Progenitor cell of endocrine pancreas (in vitro differentiated cells): ENCODE measurements around the gene KPTN. TPM values are rescaled to one million over a fixed set of nuclear protein-coding genes. Genes with fewer than 3 reads are reported as not detected.

ENCODE experiments used
- DNase-seq: peaks from one replicate; pipeline ENCODE4 v3.0.0; 2021; ENCODE audit warnings: low spot score; ENCODE audit not compliant: unreplicated experiment
- H3K27ac Mint-ChIP-seq: 2 replicates; pipeline ENCODE4 v1.8.0; 2021; ENCODE audit warnings: mild to moderate bottlenecking, moderate library complexity, mixed read lengths
- H3K27me3 Mint-ChIP-seq: 2 replicates; pipeline ENCODE4 v1.8.0; 2021; ENCODE audit warnings: mixed read lengths
- H3K36me3 Mint-ChIP-seq: 2 replicates; pipeline ENCODE4 v1.8.0; 2022; ENCODE audit warnings: mixed read lengths; ENCODE audit not compliant: insufficient read depth
- H3K4me1 Mint-ChIP-seq: 2 replicates; pipeline ENCODE4 v1.8.0; 2021; ENCODE audit warnings: low read depth, mixed read lengths
- H3K4me3 Mint-ChIP-seq: 2 replicates; pipeline ENCODE4 v1.8.0; 2021; ENCODE audit warnings: low read depth, mild to moderate bottlenecking, moderate library complexity, mixed read lengths
- H3K9me3 Mint-ChIP-seq: 2 replicates; pipeline ENCODE4 v1.8.0; 2021; ENCODE audit warnings: low read depth, mixed read lengths
- CTCF ChIP-seq: fragments of 200-600 bp; sonication (generic); IDR thresholded peaks from one replicate; pipeline ENCODE4 v1.5.0; 2021; ENCODE audit warnings: antibody characterized with exemption, mild to moderate bottlenecking; ENCODE audit not compliant: unreplicated experiment
- total RNA-seq: library from RNA; stranded (reverse); gene quantifications from 2 replicates; pipeline ENCODE4 v1.2.1, GENCODE V29; 2021

The KPTN gene
- total RNA-seq, 1 donor from 2014 or later = 30.5 TPM

GRCh38 chr19:47476438-47476972 lies 7.5 kb downstream of the KPTN start:
- no peak for TF ChIP-seq CTCF
- Mint-ChIP-seq H3K4me3 (no peak overlapping the region), H3K4me1 (peaks cover 2% of the 10 kb centered on the region), H3K36me3 (no peaks in the 10 kb centered on the region), H3K9me3 (no peaks in the 10 kb centered on the region), H3K27me3 (peaks cover 19% of the 10 kb centered on the region), H3K27ac (no peak overlapping the region)
- no peak for DNase-seq

GRCh38 chr19:47475465-47475864 lies 8.6 kb downstream of the KPTN start:
- Mint-ChIP-seq H3K27me3 (peaks cover 22% of the 10 kb centered on the region), H3K4me3 (no peak overlapping the region), H3K36me3 (no peaks in the 10 kb centered on the region), H3K9me3 (no peaks in the 10 kb centered on the region), H3K4me1 (peaks cover 4% of the 10 kb centered on the region), H3K27ac (no peak overlapping the region)
- no peak for DNase-seq
- TF ChIP-seq CTCF = no peak

- H3K9me3 Mint-ChIP-seq = no peaks in the 10 kb centered on the region
- no peak overlapping the region for H3K4me3 Mint-ChIP-seq
- no peak for TF ChIP-seq CTCF
- peaks cover 34% of the 10 kb centered on the region for H3K27me3 Mint-ChIP-seq
- no peaks in the 10 kb centered on the region for H3K36me3 Mint-ChIP-seq
- no peak overlapping the region for H3K27ac Mint-ChIP-seq
- H3K4me1 Mint-ChIP-seq = peaks cover 6% of the 10 kb centered on the region
- no peak for DNase-seq
Observed at GRCh38 chr19:47473336-47473735, 10.7 kb downstream of the KPTN start.

- Mint-ChIP-seq H3K27me3 (peaks cover 40% of the 10 kb centered on the region), H3K36me3 (no peaks in the 10 kb centered on the region), H3K27ac (peak within 1 kb of the TSS; percentile 90), H3K4me1 (peaks cover 6% of the 10 kb centered on the region), H3K4me3 (peak within 1 kb of the TSS; percentile 53), H3K9me3 (no peaks in the 10 kb centered on the region)
- peak; percentile 77 for DNase-seq
- no peak for TF ChIP-seq CTCF
Observed at GRCh38 chr19:47471733-47472457, 12.1 kb downstream of the KPTN start, which contains the start of gene SLC8A2. TSS of gene SLC8A2 (minus strand) at chr19:47471893. CDS start at chr19:47466403, 5,490 bp downstream.

GRCh38 chr19:47471381-47471732 lies 12.7 kb downstream of the KPTN start:
- TF ChIP-seq CTCF = no peak
- Mint-ChIP-seq H3K36me3 (no peaks in the 10 kb centered on the region), H3K4me1 (peaks cover 6% of the 10 kb centered on the region), H3K9me3 (no peaks in the 10 kb centered on the region), H3K27ac (no peak overlapping the region), H3K27me3 (peaks cover 44% of the 10 kb centered on the region), H3K4me3 (peak overlapping the region; percentile 49)
- DNase-seq = no peak
